Liver (tissue), 9 donors: Measurements from ENCODE around the gene WARS2. TPM values are rescaled to one million over a fixed set of nuclear protein-coding genes. Genes with fewer than 3 reads are reported as not detected.

Source experiments
- DNase-seq: peaks from one replicate; pipeline ENCODE4 v3.0.0-alpha.2; 2017; ENCODE audit warnings: low spot score
- H3K27ac ChIP-seq, 2 donors: one replicate each; pipeline ENCODE4 v1.7.0; 2013; ENCODE audit warnings: inconsistent platforms in 2 of 2, low read length in 2 of 2, control low read depth in 1 of 2, low read depth in 1 of 2, mild to moderate bottlenecking in 1 of 2
- H3K27me3 ChIP-seq, 4 donors: one replicate each; pipeline versions ENCODE4 v1.6.1 to v1.7.0; 2013; ENCODE audit warnings: low read length in 3 of 4, inconsistent platforms in 1 of 4, mild to moderate bottlenecking in 1 of 4, moderate library complexity in 1 of 4; ENCODE audit not compliant: control insufficient read depth in 4 of 4, insufficient read depth in 4 of 4
- H3K36me3 ChIP-seq, 4 donors: one replicate each; pipeline versions ENCODE4 v1.6.1 to v1.7.0; 2013; ENCODE audit warnings: low read length in 3 of 4, mild to moderate bottlenecking in 3 of 4, low read depth in 1 of 4, moderate library complexity in 1 of 4; ENCODE audit not compliant: control insufficient read depth in 4 of 4, insufficient read depth in 3 of 4
- H3K4me1 ChIP-seq, 4 donors: one replicate each; pipeline versions ENCODE4 v1.6.1 to v1.7.0; 2013; ENCODE audit warnings: low read length in 3 of 4, mild to moderate bottlenecking in 3 of 4, moderate library complexity in 1 of 4; ENCODE audit not compliant: control insufficient read depth in 4 of 4, insufficient read depth in 4 of 4
- H3K4me3 ChIP-seq, 3 donors: one replicate each; pipeline versions ENCODE4 v1.6.1 to v1.7.0; 2013; ENCODE audit warnings: low read length in 3 of 3, control low read depth in 1 of 3, low read depth in 1 of 3, mild to moderate bottlenecking in 1 of 3
- H3K9ac ChIP-seq, 2 donors: one replicate each; pipeline ENCODE4 v1.7.0; 2013; ENCODE audit warnings: low read length in 2 of 2, mild to moderate bottlenecking in 2 of 2, moderate library complexity in 2 of 2, control low read depth in 1 of 2, low read depth in 1 of 2
- H3K9me3 ChIP-seq, 4 donors: one replicate each; pipeline versions ENCODE4 v1.6.1 to v1.7.0; 2013; ENCODE audit warnings: low read length in 3 of 4; ENCODE audit not compliant: control insufficient read depth in 4 of 4
- EGR1 ChIP-seq, 2 donors: IDR thresholded peaks; 2 replicates each; pipeline ENCODE4 v1.6.1; 2016 to 2018; ENCODE audit warnings: antibody characterized with exemption in 2 of 2, low read depth in 2 of 2
- FOXA1 ChIP-seq: IDR thresholded peaks from 2 replicates; pipeline ENCODE4 v1.6.1; 2016; ENCODE audit warnings: antibody characterized with exemption
- GABPA ChIP-seq, 2 donors: IDR thresholded peaks in 1 of 2; conservative IDR thresholded peaks in 1 of 2; 2 replicates each; pipeline ENCODE4 v1.6.1; 2016; ENCODE audit warnings: antibody characterized with exemption in 2 of 2, mild to moderate bottlenecking in 1 of 2, moderate library complexity in 1 of 2
- HNF4A ChIP-seq, 2 donors: conservative IDR thresholded peaks; 2 replicates each; pipeline ENCODE4 v1.6.1; 2016; ENCODE audit warnings: antibody characterized with exemption in 2 of 2, mild to moderate bottlenecking in 2 of 2
- HNF4G ChIP-seq: IDR thresholded peaks from 2 replicates; pipeline ENCODE4 v1.6.1; 2016; ENCODE audit warnings: antibody characterized with exemption
- JUND ChIP-seq, 2 donors: IDR thresholded peaks; 2 replicates each; pipeline ENCODE4 v1.6.1; 2016; ENCODE audit warnings: antibody characterized with exemption in 2 of 2
- MAX ChIP-seq: IDR thresholded peaks from 2 replicates; pipeline ENCODE4 v1.6.1; 2016; ENCODE audit warnings: antibody characterized with exemption
- NR2F2 ChIP-seq: IDR thresholded peaks from 2 replicates; pipeline ENCODE4 v1.6.1; 2016; ENCODE audit warnings: antibody characterized with exemption
- RAD21 ChIP-seq, 2 donors: IDR thresholded peaks; 2 replicates each; pipeline ENCODE4 v1.6.1; 2016; ENCODE audit warnings: antibody characterized with exemption in 2 of 2, mild to moderate bottlenecking in 2 of 2
- REST ChIP-seq: IDR thresholded peaks from 2 replicates; pipeline ENCODE4 v1.6.1; 2016; ENCODE audit warnings: antibody characterized with exemption, mild to moderate bottlenecking
- RXRA ChIP-seq, 2 donors: IDR thresholded peaks; 2 replicates each; pipeline ENCODE4 v1.6.1; 2017 to 2018; ENCODE audit warnings: antibody characterized with exemption in 2 of 2, mild to moderate bottlenecking in 1 of 2
- SP1 ChIP-seq: IDR thresholded peaks from 2 replicates; pipeline ENCODE4 v1.6.1; 2018; ENCODE audit warnings: antibody characterized with exemption, mild to moderate bottlenecking
- TAF1 ChIP-seq: conservative IDR thresholded peaks from 2 replicates; pipeline ENCODE4 v1.6.1; 2016; ENCODE audit warnings: antibody characterized with exemption, mild to moderate bottlenecking
- YY1 ChIP-seq: IDR thresholded peaks from 2 replicates; pipeline ENCODE4 v1.6.1; 2016; ENCODE audit warnings: antibody characterized with exemption, mild to moderate bottlenecking
- WGBS: extraction: QIAGEN DNeasy Blood & Tissue Kit; methylation state at CpG from one replicate; pipeline ENCODE4 v1.1.7; 2013; 5-methylcytosine and 5-hydroxymethylcytosine counted together
- polyA plus RNA-seq, 2 donors: library from polyadenylated mRNA; stranded (reverse) in 1 of 2; unstranded in 1 of 2; fragments of 200-250 nt in 1 of 2; fragments of >200 nt in 1 of 2; fragmentation: Nextera tagmentation in 1 of 2; extraction: Ambion mirVana in 1 of 2; gene quantifications; one replicate each; pipeline versions ENCODE4 v1.2.1 to v1.2.3, GENCODE V29; 2013 to 2015
- total RNA-seq, 2 donors: library from RNA; depleted of rRNA; stranded (reverse); fragments of >200 nt; gene quantifications; one replicate each; pipeline ENCODE4 v1.2.3, GENCODE V29; 2014
- TF ChIP-seq, protein P1 (sequence below): IDR thresholded peaks from 2 replicates; pipeline ENCODE4 v1.6.1; 2016; ENCODE audit warnings: antibody characterized with exemption
- TF ChIP-seq, protein P2 (sequence below): fragments of 150-350 bp; IDR thresholded peaks from 2 replicates; pipeline ENCODE4 v1.5.1; 2017; ENCODE audit warnings: improper control_type of control experiment, low read depth, low read length; ENCODE audit not compliant: missing input control
- TF ChIP-seq, protein P3 (sequence below): IDR thresholded peaks from 2 replicates; pipeline ENCODE4 v1.6.1; 2016; ENCODE audit warnings: antibody characterized with exemption
- donor health status: healthy.
- donor health status: healthy.
- donor health status: healthy.
- donor health status: healthy.
- donor health status: healthy.

Gene WARS2
- total and polyA plus RNA-seq, 4 donors: 3.5 to 14.5 (median 7.0) TPM

DNA sequence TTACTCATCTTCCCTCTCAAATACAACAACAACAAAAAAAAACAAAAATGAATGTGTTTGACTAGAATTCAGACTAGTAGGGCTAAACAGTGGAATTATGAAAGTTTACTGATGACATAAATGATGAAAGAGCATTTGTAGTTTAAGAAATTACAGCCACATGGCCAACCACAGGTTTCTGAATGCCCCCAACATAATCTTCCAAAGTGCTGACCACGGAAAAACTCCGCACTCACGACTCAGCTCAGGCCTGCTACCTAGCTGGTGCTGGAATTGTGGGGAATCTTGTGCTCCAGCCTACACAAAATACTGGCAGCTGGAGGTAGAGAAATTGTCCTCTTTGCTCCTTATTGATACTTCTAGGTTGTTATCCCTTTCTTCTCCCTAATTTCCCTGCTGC is 128.7 kb downstream of the WARS2 start:
- no peaks in the 10 kb centered on the region for H3K36me3 ChIP-seq
- DNase-seq: no peak
- H3K4me3 ChIP-seq: no peak overlapping the region
- H3K27ac ChIP-seq: no peak overlapping the region
- 93% methylated on average over 3 of the region's 3 CpGs for WGBS
- peaks cover 0 to 7% (median 0%) of the 10 kb centered on the region in 4 donors for H3K9me3 ChIP-seq
- H3K27me3 ChIP-seq: peaks cover 0 to 5% (median 3%) of the 10 kb centered on the region in 4 donors
- TF ChIP-seq YY1 (no peak), RXRA (IDR thresholded peaks at IDR 0.05) (no peak), FOXA1 (no peak)
- TF ChIP-seq, protein P1, sequence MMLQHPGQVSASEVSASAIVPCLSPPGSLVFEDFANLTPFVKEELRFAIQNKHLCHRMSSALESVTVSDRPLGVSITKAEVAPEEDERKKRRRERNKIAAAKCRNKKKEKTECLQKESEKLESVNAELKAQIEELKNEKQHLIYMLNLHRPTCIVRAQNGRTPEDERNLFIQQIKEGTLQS: no peak
- peaks cover 5 to 18% (median 12%) of the 10 kb centered on the region in 4 donors for H3K4me1 ChIP-seq
- H3K9ac ChIP-seq: no peak overlapping the region

DNA sequence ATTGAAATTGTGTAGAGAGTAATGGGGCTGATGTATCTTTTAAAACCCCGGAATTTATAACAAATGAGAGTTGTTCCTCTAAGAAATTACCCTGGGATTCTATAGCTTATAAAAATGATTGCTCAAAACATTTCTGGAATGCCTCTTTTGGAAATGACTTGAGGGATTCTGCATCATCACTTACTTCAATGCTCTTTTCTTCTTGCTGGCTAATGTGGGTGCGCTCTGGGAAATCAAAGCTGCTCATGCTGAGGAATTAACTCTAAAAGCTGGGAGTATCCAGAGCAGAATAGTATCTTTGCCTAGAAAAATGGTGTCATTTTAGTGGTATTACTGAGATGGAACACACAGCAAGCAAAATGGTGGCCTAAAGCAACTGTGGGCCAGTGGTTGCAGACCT is 129.3 kb downstream of the WARS2 start:
- no peak for DNase-seq
- Histone ChIP-seq H3K9ac (no peak overlapping the region), H3K4me3 (no peak overlapping the region), H3K27me3 (peaks cover 0 to 11% (median 5%) of the 10 kb centered on the region in 4 donors), H3K9me3 (peaks cover 0 to 12% (median 0%) of the 10 kb centered on the region in 4 donors), H3K4me1 (peaks cover 8 to 21% (median 12%) of the 10 kb centered on the region in 4 donors), H3K36me3 (no peaks in the 10 kb centered on the region), H3K27ac (no peak overlapping the region)
- TF ChIP-seq RXRA (IDR thresholded peaks at IDR 0.05): no peak
- TF ChIP-seq FOXA1: no peak
- no peak for TF ChIP-seq MAX
- TF ChIP-seq NR2F2: no peak
- TF ChIP-seq EGR1 (IDR thresholded peaks at IDR 0.05; ENCODE audit: low read depth in 2 of 2): no peak
- no peak for TF ChIP-seq REST
- TF ChIP-seq RAD21 (IDR thresholded peaks at IDR 0.05): no peak
- no peak for TF ChIP-seq SP1
- TF ChIP-seq GABPA (IDR thresholded peaks at IDR 0.05 in 1 of 2, conservative IDR thresholded peaks at IDR 0.05 in 1 of 2): no peak
- TF ChIP-seq, protein P2, sequence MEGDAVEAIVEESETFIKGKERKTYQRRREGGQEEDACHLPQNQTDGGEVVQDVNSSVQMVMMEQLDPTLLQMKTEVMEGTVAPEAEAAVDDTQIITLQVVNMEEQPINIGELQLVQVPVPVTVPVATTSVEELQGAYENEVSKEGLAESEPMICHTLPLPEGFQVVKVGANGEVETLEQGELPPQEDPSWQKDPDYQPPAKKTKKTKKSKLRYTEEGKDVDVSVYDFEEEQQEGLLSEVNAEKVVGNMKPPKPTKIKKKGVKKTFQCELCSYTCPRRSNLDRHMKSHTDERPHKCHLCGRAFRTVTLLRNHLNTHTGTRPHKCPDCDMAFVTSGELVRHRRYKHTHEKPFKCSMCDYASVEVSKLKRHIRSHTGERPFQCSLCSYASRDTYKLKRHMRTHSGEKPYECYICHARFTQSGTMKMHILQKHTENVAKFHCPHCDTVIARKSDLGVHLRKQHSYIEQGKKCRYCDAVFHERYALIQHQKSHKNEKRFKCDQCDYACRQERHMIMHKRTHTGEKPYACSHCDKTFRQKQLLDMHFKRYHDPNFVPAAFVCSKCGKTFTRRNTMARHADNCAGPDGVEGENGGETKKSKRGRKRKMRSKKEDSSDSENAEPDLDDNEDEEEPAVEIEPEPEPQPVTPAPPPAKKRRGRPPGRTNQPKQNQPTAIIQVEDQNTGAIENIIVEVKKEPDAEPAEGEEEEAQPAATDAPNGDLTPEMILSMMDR: no peak
- TF ChIP-seq HNF4A (conservative IDR thresholded peaks at IDR 0.05): no peak
- no peak for TF ChIP-seq HNF4G
- TF ChIP-seq, protein P3, sequence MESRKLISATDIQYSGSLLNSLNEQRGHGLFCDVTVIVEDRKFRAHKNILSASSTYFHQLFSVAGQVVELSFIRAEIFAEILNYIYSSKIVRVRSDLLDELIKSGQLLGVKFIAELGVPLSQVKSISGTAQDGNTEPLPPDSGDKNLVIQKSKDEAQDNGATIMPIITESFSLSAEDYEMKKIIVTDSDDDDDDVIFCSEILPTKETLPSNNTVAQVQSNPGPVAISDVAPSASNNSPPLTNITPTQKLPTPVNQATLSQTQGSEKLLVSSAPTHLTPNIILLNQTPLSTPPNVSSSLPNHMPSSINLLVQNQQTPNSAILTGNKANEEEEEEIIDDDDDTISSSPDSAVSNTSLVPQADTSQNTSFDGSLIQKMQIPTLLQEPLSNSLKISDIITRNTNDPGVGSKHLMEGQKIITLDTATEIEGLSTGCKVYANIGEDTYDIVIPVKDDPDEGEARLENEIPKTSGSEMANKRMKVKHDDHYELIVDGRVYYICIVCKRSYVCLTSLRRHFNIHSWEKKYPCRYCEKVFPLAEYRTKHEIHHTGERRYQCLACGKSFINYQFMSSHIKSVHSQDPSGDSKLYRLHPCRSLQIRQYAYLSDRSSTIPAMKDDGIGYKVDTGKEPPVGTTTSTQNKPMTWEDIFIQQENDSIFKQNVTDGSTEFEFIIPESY: no peak
- no peak for TF ChIP-seq JUND (IDR thresholded peaks at IDR 0.05)
- TF ChIP-seq TAF1: no peak
- no peak for TF ChIP-seq YY1
- WGBS: 96% methylated on average over 2 of the region's 2 CpGs
